ENCODE measurements around the gene ADD2.

Gene ADD2

DNA sequence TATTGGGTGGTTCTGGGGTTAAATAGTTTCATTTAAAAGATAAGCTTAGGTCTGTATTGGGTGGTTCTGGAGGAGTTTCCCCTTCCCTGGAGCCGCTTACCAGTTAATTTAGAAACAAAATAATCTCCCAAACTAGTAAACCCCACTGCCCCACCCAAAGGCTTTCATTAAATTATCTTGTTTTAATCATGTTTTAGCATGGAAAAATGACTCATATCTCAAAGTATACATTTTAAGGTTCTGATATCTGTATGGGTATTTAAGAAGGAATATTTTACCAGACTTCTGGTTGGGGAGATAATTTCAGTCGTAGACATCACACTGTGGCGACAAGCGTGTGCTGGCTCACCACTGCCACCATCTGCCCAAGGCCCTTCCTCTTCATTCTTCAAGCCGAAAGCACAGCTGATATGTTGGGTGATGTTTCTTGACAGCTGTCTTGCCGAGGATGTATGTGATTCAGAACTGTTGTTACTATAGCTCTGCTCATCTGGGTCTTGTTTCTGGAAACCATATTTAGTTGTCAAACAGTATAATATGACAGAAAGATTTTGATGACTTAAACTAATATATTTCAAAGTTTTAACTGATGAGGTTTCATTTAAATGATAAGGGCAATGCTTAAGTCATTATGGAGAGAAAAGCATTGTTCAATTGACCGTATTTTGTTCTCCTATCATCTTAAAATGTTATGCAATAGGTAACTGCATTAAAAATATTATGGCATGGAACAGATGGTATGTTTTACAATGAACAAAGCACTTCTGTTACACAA lies 17.3 kb upstream of the ADD2 start:
- FAIRE-seq, result peak; percentile 85

DNA sequence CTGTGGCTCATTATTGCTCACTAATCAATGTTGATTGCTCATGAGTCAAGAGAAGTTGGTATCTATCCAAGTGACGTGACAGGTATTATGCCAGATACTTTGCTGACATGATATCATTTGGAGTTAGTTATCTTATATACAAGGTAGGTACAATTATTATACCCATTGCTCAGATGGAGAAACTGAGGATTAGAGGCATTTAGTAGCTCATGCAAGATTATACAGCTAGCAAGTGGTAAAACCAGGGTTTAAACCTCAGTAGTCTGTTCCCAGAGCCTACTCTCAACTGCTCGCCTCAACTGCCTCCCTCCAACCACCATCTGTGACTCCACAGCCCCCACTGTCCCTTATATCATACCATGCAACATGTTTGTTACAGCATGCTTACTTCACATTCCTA lies 16.3 kb upstream of the ADD2 start:
- no peak for FAIRE-seq

DNA sequence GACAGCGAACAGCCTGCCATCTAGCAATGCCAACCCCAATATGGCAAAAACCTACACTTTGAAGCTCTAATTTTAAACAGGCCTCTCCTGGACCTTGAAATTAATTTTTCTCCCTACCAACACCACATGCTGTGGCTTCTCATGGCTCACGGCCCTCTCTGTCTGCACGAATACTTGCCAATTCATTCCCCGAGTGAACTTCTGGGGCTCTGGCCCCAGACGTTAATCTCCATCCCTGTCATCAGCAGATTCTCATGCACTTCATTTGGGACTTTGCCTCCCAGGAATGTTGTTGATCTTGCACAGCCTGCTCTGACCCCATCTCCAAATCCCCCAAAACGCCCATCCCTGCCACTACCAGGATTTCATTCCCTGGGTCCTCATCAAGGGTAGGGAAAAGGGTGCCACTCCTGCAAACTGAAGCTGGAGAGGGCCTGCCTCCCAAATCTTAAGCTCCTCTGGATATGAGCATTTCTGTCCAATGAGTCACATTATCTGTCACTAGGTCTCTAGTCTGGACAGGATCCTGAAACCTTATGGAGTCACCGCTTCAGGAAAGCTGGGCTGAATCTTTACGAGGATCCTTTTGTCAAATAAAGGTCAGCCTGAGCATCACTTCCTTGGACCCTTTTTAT lies 12.0 kb upstream of the ADD2 start:
- no peak for FAIRE-seq

DNA sequence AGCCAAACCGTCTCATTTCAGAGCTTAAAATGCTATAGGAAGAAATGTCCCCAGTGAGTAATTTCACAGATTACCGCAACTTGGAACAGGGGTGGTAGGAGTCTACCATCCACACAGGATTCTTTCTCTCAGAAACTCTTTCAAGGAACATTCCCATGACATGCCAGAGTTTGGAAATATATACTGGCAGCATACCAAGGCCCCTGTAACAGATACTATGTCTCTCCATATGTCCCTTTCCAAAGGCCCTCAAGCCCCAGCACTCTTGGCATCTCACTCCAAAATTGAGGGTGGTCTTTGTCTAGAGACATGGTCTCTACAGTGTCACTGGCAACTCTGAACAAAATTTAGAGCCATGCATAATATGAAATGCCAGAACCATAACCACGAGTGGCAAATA lies 11.5 kb upstream of the ADD2 start:
- no peak for FAIRE-seq

DNA sequence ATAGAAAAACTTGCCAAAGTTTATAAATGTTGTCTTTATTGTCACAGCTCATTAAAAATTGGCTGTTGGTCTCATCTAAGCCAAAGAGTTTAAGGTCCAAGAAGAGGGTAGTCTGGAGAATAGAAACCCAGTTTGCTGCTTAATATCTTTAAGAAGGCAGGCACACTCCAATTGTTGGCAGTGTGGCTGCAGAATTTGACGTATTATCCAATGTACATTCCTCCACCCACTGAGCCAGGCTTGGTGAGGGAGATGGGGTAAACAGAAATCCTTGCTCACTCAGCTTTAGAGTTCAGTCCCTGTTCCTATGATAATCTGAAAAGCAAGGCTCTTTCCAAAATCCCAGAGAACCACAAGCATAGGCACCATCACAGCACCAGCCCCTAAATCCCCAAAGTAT lies 10.7 kb upstream of the ADD2 start:
- no peak for FAIRE-seq

DNA sequence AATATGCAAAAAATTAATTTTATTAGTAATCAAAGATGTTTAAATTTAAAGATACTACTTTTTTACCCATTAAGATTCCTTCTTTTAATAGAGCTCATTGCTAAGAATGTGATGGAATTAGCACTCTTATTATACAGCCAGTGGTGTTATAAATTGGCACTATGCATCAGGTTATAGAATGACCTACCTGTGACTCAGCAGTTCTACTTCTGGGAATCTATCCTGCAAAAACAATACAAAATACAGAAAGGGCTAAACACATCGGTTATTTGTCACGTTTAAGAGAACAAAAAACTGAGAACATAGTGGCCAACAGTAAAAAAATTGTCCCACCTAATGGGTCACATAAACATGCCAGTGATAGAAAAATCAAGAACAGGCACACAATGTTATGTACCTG lies 9.4 kb upstream of the ADD2 start:
- no peak for FAIRE-seq

DNA sequence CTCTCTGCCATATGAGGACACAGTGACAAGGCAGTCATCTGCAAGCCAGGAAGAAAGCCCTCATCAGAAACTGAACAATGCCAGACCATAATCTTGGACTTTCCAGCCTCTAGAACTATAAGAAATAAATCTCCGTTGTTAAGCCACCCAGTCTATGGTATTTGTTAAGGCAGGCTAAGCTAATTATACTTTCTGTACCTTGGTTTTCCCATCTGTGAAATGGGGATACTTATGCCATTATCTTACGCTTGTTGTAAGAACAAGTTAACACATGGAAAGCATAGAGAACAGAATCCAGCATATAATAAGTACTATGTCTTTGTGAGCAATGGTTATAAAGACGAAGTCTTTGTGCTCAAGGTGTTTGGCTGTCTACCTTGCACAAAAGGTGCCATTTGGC lies 8.3 kb upstream of the ADD2 start:
- FAIRE-seq, result no peak

DNA sequence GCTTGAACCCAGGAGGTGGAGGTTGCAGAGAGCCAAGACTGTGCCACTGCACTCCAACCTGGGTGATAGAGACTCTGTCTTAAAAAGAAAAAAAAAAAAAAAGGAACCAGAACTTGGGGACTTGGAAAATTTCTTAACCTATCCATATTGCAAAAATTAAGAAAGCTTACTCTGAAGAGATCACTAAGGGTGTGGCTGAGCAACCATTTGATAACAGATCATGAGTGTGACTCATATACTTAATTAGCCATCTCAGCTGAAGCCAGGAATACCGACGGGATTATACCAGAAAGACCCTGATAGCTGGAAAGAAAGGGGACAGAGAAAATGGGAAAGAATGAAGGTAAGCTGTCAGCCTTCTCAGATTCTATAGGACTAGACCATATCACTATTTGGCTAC lies 7.1 kb upstream of the ADD2 start:
- FAIRE-seq, result no peak

DNA sequence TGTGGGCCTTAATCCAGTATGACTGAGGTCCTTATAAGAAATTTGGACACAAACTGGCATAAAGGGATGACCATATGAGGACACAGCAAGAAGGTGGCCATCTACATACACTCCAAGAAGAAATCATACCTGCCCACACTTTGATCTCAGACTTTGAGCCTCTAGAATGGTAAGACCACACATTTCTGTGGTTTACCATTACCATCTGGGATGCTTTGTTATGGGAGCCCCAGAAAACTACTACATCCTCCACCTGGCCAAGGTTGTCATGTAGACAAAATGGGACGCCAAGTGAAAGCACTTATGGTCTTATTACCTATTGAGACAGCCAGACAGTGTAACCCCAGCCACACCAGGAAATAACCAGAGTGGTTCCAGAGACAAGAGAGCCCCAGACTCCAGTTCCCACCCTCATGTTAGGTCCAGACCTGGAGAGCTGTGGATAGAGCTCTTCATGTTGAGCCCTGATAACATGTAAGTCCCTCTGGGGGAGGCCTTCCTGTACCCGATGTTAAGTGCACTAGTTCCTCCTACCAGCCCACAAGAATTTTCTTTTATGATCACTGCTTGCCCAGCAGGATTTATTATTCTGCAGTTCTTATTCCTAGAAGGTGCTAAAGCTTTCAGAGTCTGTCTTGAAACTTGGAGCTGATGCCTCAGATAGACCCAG lies 4.6 kb upstream of the ADD2 start:
- no peak for FAIRE-seq

DNA sequence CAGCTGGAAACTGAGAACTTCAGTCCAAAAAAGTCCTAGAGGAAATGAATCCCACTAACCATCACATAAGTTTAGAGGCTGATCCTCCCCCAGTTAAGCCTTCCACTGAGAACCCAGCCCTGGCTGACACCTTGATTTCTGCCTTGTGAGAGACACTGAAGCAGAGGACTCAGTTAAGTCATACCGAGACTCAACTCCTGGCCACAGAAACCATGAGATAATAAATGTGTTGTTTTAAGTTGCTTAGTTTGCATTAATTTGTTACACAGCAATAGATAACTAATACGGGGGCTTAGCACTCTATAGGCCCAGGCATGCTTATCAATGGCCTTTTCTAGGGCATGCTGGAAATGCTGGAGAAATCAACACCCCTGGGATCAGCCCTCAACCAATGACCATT lies 3.4 kb upstream of the ADD2 start:
- no peak for FAIRE-seq

DNA sequence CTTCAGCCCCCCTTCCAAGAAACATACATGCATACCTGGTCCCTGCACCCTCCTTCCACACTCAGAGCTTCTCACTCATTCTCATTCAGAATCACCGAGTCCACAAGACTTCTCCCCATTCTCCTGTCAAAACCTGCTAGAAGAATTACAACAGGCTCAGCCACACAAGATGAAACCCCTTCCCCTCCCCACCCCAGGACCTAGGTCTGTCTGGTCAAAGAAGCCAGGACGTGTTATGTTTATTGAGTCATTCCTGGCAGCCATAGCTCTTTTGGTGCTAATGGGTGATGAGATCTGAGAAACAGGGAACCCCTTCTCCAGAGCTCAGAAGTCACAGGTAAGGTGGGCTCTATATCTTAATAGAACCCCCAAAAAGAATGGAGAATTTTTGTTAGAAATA lies 1.4 kb upstream of the ADD2 start:
- FAIRE-seq, result no peak

DNA sequence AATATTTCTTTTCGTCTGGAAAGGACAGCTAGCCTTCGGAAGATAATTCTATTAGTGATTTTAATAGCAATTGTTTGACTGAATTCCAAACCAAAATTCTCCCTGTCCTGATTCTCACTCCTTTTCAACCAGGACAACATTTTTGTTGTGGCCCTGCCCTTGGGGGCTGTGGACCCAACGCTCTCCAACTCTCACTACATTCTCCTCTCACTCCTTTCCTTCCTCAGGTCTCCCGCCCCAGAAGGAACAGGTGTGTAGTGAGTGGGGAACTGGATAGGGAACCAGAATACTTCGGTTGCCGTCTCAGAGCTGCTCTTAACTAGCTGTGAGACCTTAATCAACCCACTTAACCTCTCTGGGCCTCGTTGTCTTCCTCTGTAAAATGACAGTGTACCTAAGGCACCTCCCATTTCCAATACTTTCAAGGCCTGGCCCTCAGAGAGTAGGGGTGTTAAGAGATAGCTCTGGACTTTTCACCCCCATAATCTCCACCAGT lies 638 bp upstream of the ADD2 start:
- FAIRE-seq, result no peak

DNA sequence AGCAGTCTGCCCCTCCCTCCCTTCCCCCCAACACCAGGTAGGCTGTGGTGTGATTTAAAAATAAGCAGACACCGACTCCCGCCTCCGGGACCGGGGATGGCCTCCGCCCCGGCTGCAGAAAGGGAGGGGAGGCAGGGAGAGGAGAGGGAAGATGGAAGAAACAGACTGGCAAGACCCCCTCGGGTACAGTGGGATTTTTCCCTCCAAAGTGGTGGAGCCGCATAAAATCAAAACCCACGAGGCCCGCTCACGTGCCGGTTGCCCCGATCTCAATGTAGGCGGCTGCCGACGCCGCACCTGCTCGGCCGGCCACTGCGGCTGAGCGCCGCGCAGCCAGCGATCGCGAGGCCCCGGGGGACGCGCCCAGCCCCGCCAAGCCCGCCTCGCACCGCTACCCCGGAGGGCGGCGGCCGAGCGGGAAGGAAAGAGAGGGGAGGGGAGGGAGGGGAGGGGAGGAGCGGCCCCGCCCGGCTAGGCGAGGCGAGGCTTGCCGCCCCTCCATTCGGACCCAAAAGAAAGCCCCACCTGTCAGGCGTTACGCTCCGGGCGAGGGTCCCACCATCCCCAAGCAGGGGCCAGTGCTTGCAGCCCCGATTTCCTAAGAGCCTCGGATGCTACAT lies 811 bp downstream of the ADD2 start:
- no peak for FAIRE-seq

DNA sequence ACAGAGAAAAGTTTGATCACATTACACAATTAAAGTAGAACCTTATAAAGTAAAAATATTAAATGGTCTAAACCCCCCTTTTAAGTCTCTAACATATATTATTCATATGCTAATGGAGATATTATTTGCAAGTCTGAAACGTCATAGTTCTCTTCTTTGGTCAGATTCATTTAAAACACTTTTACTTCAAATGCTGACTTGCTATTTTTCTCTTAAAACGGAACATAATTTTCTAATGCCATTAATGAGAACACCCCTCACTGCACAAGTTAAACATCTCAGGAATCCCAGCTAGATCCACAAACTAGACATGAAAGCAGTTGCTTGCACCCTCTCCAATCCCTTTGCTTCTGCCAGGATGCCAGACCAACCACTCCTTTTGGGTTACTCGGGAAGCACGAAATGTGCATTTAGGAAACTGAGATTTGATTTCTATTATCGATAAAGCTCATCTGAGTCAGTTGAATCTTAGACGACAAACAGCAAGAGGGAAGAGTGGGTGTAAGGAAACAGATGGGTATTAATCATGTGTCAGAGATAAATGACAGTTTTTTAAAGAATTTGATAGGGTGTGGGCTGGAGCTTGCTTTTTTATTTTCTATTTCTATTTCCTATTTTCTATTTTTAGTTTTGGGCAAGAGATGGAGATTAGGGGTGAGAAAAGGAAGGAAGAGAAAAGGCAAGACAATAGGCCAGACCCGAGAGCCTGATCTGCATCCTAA lies 1.5 kb downstream of the ADD2 start:
- FAIRE-seq, result no peak

DNA sequence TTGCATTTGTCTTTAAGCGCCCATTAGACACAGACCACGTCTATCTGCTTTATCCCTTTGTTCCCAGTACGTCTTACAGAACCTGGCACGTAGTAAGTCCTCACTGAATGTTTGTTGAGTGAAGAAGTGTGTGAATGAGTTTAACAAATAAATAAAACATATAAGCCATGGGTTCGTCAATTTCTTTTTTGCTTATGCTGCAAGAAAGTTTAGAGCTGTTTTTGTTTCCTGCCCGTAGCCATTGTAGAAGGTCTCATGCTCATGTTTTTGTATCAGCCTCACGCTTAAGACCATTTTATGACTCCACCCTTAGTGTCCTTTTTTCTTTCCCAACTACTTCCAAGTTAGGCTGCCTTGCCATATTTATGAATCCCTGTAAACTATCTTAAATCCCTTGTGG lies 2.5 kb downstream of the ADD2 start:
- FAIRE-seq, result no peak

DNA sequence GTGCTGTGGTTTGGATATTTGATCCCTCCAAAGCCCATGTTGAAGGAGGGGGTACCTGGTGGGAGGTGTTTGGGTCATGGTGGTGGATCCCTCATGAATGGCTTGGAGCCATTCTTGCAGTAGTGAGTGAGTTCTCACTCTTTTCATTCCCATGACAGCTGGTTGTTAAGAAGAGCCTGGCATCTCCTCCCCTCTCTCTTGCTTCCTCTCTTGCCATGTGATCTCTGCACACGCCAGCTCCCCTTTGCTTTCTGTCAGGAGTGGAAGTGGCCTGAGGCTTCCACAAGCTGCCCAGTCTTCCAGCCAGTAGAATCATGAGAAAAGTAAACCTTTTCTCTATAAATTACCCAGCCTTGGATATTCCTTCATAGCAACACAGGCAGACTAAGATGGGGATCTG lies 8.6 kb downstream of the ADD2 start:
- no peak for FAIRE-seq

DNA sequence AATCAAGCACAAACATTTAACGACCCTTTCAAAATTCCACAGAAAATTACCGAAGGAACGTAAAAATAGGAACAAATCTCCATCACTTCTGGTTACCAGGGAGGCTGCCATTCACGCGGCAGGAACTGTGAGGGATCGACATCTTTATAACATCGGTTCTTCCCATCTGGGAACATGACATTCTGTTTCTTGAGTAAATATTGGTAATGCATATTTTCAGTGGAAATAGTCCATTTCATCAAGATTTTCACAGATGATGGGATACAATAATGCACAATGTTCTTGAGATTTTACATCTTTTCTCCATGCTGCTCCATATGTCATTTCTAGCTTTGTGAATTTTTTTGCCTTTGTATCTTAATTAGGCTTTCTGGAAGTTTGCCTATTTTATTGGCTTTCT lies 10.0 kb downstream of the ADD2 start:
- FAIRE-seq, result no peak

DNA sequence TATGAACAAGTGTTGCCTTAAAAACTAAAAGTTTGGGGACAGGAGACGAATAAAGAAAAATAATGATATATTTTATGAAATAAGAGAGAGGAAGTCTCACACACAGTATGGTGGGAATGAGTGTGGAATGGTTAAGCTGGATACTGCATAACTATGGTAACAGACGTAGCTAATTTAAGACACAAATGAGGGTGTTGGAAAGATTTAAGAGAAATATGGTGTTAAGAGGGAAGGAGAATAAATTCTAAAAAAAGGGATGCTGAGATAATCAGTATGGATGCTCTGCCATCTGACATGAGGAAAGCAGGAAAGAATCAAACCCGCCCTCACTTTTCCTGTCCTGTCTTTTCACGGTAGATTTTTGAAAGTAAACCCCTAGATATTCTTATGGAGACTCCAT lies 10.6 kb downstream of the ADD2 start:
- no peak for FAIRE-seq

DNA sequence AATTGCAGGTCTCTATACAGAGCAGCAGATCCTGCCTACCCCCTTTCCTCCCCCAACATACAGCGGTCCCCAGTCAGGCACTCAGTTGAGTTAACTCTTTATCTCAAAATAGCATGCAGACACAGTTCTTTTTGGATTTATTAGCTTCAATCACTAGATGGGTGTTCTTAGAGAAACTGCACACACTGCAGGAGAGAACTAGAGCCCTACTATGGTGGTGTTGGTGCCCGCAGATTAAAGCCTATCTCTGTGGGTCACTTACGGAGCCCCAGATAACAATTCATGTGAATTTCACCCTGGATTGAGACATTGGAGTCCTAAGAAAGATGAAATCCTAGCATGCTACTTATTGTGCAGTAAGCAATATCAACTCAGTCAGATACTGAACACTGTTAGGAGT lies 11.9 kb downstream of the ADD2 start:
- FAIRE-seq, result no peak

DNA sequence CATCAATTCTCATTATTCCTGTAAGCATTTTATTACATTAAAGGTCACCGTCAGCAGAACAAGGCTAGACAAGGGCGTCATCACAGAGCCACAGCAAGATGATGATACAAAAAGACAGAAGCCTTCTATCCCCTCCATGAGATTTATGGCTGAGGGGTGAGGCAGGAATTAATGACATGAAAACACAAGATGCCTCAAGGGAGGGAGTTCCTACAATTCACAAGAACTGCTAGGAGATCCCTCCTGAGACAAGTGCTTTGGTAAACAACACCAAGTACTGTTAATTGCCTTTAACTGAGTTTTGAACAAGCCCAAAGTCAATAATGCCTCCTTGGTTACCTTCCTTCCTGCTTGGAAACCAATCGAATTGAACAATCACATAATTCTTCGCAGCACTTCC lies 14.1 kb downstream of the ADD2 start:
- no peak for FAIRE-seq

DNA sequence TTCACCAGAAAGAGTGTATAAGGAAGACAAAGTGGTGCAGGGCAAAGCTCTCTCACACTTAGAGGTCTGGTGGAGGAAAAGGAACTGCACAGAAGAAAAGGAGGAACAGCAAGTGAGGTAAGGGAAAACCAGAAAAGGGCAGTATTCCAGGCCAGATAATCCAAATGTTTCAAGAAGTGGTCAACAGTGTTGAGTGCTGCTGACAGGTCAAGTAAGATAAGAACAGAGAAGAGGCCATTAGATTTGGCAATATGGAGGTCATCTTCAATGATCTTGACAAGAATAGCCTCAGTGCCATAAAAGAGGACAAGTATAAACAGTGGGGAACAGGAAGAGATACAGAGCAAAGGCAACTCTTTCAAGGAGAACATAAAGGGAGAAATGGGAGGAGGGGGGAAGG lies 15.0 kb downstream of the ADD2 start:
- no peak for FAIRE-seq

DNA sequence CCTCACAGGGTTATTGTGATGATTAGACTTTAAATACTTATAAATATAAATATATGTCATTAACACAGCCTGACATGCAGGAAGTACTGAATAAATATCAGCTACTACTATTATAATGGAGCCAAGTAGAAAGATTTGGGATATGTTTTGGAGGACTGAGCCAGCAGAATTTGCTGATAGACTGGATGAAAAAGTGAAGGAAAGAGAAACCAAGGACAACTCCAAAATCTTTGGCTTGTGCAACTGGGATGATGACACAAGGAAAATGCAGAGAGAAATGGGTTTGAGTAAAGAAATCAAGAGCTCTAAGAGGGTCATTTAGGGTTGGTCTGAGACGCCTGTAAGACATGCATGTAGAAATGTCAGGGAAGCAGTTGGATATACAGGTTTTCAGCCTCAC lies 15.6 kb downstream of the ADD2 start:
- no peak for FAIRE-seq

DNA sequence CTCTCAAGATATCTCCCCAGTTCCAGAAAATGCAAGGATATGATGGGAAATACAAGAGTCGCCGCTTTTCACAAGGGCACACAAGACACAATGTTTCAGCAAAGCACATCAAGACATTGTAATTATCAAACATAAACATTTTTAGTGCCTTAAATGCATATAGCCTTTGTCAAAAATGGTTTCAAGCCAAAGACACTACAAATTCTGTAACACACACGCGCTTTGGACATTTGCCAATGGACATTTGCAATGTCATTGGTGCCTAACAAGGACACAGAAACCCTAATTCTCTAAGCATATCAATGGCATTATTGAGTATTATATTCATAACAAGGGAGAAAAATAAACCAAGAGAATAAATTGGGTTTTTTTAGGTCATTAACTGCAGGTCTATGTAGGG lies 16.1 kb downstream of the ADD2 start:
- no peak for FAIRE-seq

All from TTC549 (cell line).